Neutrophil (primary cell): ENCODE measurements around the gene THSD7B.

ENCODE experiments used
- H3K27ac ChIP-seq: fragments of 200-600 bp; sonication (generic); 2 replicates; pipeline ENCODE4 v1.5.1; 2016; ENCODE audit warnings: mild to moderate bottlenecking, moderate library complexity
- H3K27me3 ChIP-seq: fragments of 200-600 bp; sonication (generic); 2 replicates; pipeline ENCODE4 v1.6.0; 2016; ENCODE audit warnings: mild to moderate bottlenecking
- H3K36me3 ChIP-seq: fragments of 200-600 bp; sonication (generic); 2 replicates; pipeline ENCODE4 v1.5.1; 2017
- H3K4me1 ChIP-seq, 2 experiments: fragments of 200-600 bp in 1 of 2; sonication (generic) in 1 of 2; 1 replicate in 1 of 2; 2 replicates in 1 of 2; pipeline versions ENCODE4 v1.5.1 to v1.6.1; 2013 to 2016; ENCODE audit warnings: low read depth in 1 of 2, low read length in 1 of 2, mild to moderate bottlenecking in 1 of 2, moderate library complexity in 1 of 2; ENCODE audit not compliant: control insufficient read depth in 1 of 2, insufficient read depth in 1 of 2
- H3K4me3 ChIP-seq, 2 experiments: fragments of 200-600 bp in 1 of 2; sonication (generic) in 1 of 2; 1 replicate in 1 of 2; 2 replicates in 1 of 2; pipeline ENCODE4 v1.5.1; 2013 to 2016; ENCODE audit warnings: low read depth in 1 of 2, low read length in 1 of 2, mild to moderate bottlenecking in 1 of 2, moderate library complexity in 1 of 2
- H3K9me3 ChIP-seq: fragments of 200-600 bp; sonication (generic); 2 replicates; pipeline ENCODE4 v1.5.1; 2016
- CTCF ChIP-seq: fragments of 200-600 bp; sonication (generic); IDR thresholded peaks from 2 replicates; pipeline ENCODE4 v1.5.1; 2016; ENCODE audit warnings: antibody characterized with exemption

The THSD7B gene

GRCh38 chr2:137672989-137673552 lies 907.7 kb downstream of the THSD7B start:
- Histone ChIP-seq H3K27me3 (no peaks in the 10 kb centered on the region), H3K27ac (no peak overlapping the region), H3K4me3 (no peak overlapping the region), H3K36me3 (no peaks in the 10 kb centered on the region), H3K9me3 (no peaks in the 10 kb centered on the region), H3K4me1 (no peaks in the 10 kb centered on the region)
- no peak for TF ChIP-seq CTCF

GRCh38 chr2:137674991-137675390 lies 909.6 kb downstream of the THSD7B start:
- Histone ChIP-seq H3K36me3 (no peaks in the 10 kb centered on the region), H3K4me1 (no peaks in the 10 kb centered on the region), H3K4me3 (no peak overlapping the region), H3K27ac (no peak overlapping the region), H3K9me3 (no peaks in the 10 kb centered on the region), H3K27me3 (no peaks in the 10 kb centered on the region)
- no peak for TF ChIP-seq CTCF

GRCh38 chr2:137675584-137676327 lies 910.4 kb downstream of the THSD7B start:
- Histone ChIP-seq H3K27me3 (no peaks in the 10 kb centered on the region), H3K4me1 (no peaks in the 10 kb centered on the region)
- no peak for TF ChIP-seq CTCF

GRCh38 chr2:137676346-137676745 lies 911.0 kb downstream of the THSD7B start:
- no peak for TF ChIP-seq CTCF

More at GRCh38 chr2:137675584-137676327, 910.4 kb downstream of the THSD7B start:
- Histone ChIP-seq H3K4me3 (no peak overlapping the region), H3K27ac (no peak overlapping the region), H3K36me3 (no peaks in the 10 kb centered on the region), H3K9me3 (no peaks in the 10 kb centered on the region)

GRCh38 chr2:137677466-137677865 lies 912.1 kb downstream of the THSD7B start:
- TF ChIP-seq CTCF = no peak
- Histone ChIP-seq H3K4me1 (no peaks in the 10 kb centered on the region), H3K36me3 (no peaks in the 10 kb centered on the region), H3K27me3 (no peaks in the 10 kb centered on the region), H3K27ac (no peak overlapping the region), H3K9me3 (no peaks in the 10 kb centered on the region), H3K4me3 (no peak overlapping the region)

More at GRCh38 chr2:137676346-137676745, 911.0 kb downstream of the THSD7B start:
- Histone ChIP-seq H3K4me3 (no peak overlapping the region), H3K4me1 (no peaks in the 10 kb centered on the region), H3K27ac (no peak overlapping the region), H3K36me3 (no peaks in the 10 kb centered on the region), H3K27me3 (no peaks in the 10 kb centered on the region), H3K9me3 (no peaks in the 10 kb centered on the region)
